GM23338 (cell line): ENCODE data around the gene RGSL1.

Source experiments
- CREB1 ChIP-seq: fragments of 250-450 bp; sonication (Bioruptor Pico); IDR thresholded peaks from 2 replicates; pipeline ENCODE4 v1.5.0; 2020; ENCODE audit warnings: low read depth, mild to moderate bottlenecking, moderate library complexity
- CTCF ChIP-seq, 2 experiments: fragments of 200-600 bp in 1 of 2; sonication (generic) in 1 of 2; conservative IDR thresholded peaks; 2 replicates each; pipeline versions ENCODE4 v1.5.1 to v1.6.1; 2016 to 2017; ENCODE audit warnings: antibody characterized with exemption in 2 of 2, low read depth in 2 of 2, mild to moderate bottlenecking in 2 of 2, moderate library complexity in 1 of 2
- ETS1 ChIP-seq: IDR thresholded peaks from 2 replicates; pipeline ENCODE4 v1.6.1; 2016; ENCODE audit warnings: antibody characterized with exemption
- EZH2 ChIP-seq: fragments of 200-600 bp; sonication (generic); IDR thresholded peaks from one replicate; pipeline ENCODE4 v1.8.0; 2017; ENCODE audit warnings: antibody characterized with exemption, mild to moderate bottlenecking, low read depth; ENCODE audit not compliant: unreplicated experiment
- EZH2phosphoT487 ChIP-seq: fragments of 200-600 bp; sonication (generic); IDR thresholded peaks from one replicate; pipeline ENCODE4 v1.8.1; 2018; ENCODE audit warnings: antibody characterized with exemption; ENCODE audit not compliant: unreplicated experiment
- JUNB ChIP-seq: IDR thresholded peaks from one replicate; pipeline ENCODE4 v1.6.1; 2016; ENCODE audit warnings: antibody characterized with exemption; ENCODE audit not compliant: unreplicated experiment
- NANOG ChIP-seq: IDR thresholded peaks from 2 replicates; pipeline ENCODE4 v1.6.1; 2016; ENCODE audit warnings: antibody characterized with exemption, borderline replicate concordance
- POLR2AphosphoS5 ChIP-seq: IDR thresholded peaks from 2 replicates; pipeline ENCODE4 v1.6.1; 2016; ENCODE audit warnings: antibody characterized with exemption, low read depth
- REST ChIP-seq: IDR thresholded peaks from one replicate; pipeline ENCODE4 v1.6.1; 2018; ENCODE audit warnings: antibody characterized with exemption; ENCODE audit not compliant: unreplicated experiment
- STAT1 ChIP-seq: IDR thresholded peaks from one replicate; pipeline ENCODE4 v1.6.1; 2016; ENCODE audit warnings: antibody characterized with exemption; ENCODE audit not compliant: unreplicated experiment

GRCh38 chr1:182415789-182416188 is 34.2 kb upstream of the RGSL1 start:
- TF ChIP-seq CTCF (conservative IDR thresholded peaks at IDR 0.05; ENCODE audit: low read depth in 2 of 2) (no peak), POLR2AphosphoS5 (no peak), CREB1 (CRISPR knock-in tag) (no peak), EZH2phosphoT487 (no peak), ETS1 (no peak), EZH2 (no peak), STAT1 (no peak), REST (no peak), JUNB (no peak), NANOG (no peak)
